Neural cell (in vitro differentiated cells): Measurements from ENCODE around the gene MAG.

ENCODE experiments used
- TAF1 ChIP-seq: IDR thresholded peaks from 2 replicates; pipeline ENCODE4 v1.6.1; 2012; ENCODE audit warnings: low read depth
- TF ChIP-seq, protein P1 (sequence below): IDR thresholded peaks from 2 replicates; pipeline ENCODE4 v1.6.1; 2012; ENCODE audit warnings: borderline replicate concordance
- TF ChIP-seq, protein P2 (sequence below): fragments of 450-650 bp; IDR thresholded peaks from 2 replicates; pipeline ENCODE4 v1.5.1; 2014; ENCODE audit warnings: antibody characterized with exemption, mild to moderate bottlenecking, moderate library complexity; ENCODE audit not compliant: poor library complexity, severe bottlenecking

DNA sequence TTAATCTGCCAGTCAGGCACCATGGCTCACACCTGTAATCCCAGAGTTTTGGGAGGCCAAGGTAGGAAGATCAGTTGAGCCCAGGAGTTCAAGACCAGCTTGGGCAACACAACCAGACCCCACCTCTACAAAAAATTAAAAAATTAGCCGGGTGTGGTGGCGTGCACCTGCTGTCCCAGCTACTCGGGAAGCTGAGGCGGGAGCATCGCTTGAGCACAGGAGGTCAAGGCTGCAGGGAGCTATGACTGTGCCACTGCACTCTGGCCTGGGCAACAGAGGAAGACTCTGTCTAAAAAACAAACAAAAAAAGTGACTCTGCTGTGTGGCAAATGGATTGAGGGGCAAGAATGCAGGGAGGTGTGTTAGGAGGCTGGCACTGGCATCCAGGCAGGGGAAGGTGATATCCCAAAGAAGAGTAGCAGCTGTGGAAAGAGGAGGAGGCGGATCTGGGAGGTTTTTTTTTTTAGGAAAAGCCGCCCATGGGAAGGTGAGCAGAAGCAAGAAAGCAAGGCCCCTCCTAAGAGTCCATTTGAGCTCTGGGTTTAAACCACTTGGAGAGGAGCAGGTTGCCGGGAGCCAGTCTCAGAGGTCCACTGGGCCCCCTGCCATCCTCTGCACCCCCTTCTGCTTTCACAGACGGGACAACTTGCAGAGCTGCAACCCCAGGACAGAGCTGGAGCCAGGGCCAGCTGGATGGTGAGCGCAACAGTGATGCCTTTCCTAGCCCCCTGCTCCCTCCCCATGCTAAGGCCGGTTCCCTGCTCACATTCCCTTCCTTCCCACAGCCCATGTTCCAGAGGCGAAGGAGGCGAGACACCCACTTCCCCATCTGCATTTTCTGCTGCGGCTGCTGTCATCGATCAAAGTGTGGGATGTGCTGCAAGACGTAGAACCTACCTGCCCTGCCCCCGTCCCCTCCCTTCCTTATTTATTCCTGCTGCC is 7.5 kb upstream of the MAG start:
- TF ChIP-seq, protein P1, sequence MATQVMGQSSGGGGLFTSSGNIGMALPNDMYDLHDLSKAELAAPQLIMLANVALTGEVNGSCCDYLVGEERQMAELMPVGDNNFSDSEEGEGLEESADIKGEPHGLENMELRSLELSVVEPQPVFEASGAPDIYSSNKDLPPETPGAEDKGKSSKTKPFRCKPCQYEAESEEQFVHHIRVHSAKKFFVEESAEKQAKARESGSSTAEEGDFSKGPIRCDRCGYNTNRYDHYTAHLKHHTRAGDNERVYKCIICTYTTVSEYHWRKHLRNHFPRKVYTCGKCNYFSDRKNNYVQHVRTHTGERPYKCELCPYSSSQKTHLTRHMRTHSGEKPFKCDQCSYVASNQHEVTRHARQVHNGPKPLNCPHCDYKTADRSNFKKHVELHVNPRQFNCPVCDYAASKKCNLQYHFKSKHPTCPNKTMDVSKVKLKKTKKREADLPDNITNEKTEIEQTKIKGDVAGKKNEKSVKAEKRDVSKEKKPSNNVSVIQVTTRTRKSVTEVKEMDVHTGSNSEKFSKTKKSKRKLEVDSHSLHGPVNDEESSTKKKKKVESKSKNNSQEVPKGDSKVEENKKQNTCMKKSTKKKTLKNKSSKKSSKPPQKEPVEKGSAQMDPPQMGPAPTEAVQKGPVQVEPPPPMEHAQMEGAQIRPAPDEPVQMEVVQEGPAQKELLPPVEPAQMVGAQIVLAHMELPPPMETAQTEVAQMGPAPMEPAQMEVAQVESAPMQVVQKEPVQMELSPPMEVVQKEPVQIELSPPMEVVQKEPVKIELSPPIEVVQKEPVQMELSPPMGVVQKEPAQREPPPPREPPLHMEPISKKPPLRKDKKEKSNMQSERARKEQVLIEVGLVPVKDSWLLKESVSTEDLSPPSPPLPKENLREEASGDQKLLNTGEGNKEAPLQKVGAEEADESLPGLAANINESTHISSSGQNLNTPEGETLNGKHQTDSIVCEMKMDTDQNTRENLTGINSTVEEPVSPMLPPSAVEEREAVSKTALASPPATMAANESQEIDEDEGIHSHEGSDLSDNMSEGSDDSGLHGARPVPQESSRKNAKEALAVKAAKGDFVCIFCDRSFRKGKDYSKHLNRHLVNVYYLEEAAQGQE, result no peak
- TF ChIP-seq, protein P2, sequence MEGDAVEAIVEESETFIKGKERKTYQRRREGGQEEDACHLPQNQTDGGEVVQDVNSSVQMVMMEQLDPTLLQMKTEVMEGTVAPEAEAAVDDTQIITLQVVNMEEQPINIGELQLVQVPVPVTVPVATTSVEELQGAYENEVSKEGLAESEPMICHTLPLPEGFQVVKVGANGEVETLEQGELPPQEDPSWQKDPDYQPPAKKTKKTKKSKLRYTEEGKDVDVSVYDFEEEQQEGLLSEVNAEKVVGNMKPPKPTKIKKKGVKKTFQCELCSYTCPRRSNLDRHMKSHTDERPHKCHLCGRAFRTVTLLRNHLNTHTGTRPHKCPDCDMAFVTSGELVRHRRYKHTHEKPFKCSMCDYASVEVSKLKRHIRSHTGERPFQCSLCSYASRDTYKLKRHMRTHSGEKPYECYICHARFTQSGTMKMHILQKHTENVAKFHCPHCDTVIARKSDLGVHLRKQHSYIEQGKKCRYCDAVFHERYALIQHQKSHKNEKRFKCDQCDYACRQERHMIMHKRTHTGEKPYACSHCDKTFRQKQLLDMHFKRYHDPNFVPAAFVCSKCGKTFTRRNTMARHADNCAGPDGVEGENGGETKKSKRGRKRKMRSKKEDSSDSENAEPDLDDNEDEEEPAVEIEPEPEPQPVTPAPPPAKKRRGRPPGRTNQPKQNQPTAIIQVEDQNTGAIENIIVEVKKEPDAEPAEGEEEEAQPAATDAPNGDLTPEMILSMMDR, result no peak
- TF ChIP-seq TAF1, result no peak
